SK-N-SH (cell line): ENCODE results near the gene CD3E.

ENCODE experiments used
- EP300 ChIP-seq, 2 experiments: IDR thresholded peaks; 2 replicates each; pipeline versions ENCODE4 v1.4.0 to v1.6.1; 2012; ENCODE audit warnings: borderline replicate concordance in 1 of 2, low read depth in 1 of 2, low read length in 1 of 2
- NRF1 ChIP-seq: IDR thresholded peaks from 2 replicates; pipeline ENCODE4 v1.6.1; 2012; ENCODE audit warnings: low read depth, mild to moderate bottlenecking, low read length
- RFX5 ChIP-seq: IDR thresholded peaks from 2 replicates; pipeline ENCODE4 v1.6.1; 2012; ENCODE audit warnings: mild to moderate bottlenecking, improper control_type of control experiment, low read length
- SIN3A ChIP-seq: IDR thresholded peaks from 2 replicates; pipeline ENCODE4 v1.6.1; 2012; ENCODE audit warnings: low read depth, mild to moderate bottlenecking, low read length, moderate library complexity, borderline replicate concordance
- TCF12 ChIP-seq: IDR thresholded peaks from 2 replicates; pipeline ENCODE4 v1.4.0; 2012
- TF ChIP-seq, protein P1 (sequence below): IDR thresholded peaks from 2 replicates; pipeline ENCODE4 v1.4.0; 2012; ENCODE audit warnings: low read depth
- TF ChIP-seq, protein P2 (sequence below): fragments of 200-600 bp; sonication (generic); IDR thresholded peaks from 2 replicates; pipeline ENCODE4 v1.6.1; 2017; ENCODE audit warnings: antibody characterized with exemption, mild to moderate bottlenecking, moderate library complexity
- TF ChIP-seq, protein P3 (sequence below): IDR thresholded peaks from 2 replicates; pipeline ENCODE4 v1.6.1; 2012; ENCODE audit warnings: mild to moderate bottlenecking, low read depth, low read length, moderate library complexity

DNA sequence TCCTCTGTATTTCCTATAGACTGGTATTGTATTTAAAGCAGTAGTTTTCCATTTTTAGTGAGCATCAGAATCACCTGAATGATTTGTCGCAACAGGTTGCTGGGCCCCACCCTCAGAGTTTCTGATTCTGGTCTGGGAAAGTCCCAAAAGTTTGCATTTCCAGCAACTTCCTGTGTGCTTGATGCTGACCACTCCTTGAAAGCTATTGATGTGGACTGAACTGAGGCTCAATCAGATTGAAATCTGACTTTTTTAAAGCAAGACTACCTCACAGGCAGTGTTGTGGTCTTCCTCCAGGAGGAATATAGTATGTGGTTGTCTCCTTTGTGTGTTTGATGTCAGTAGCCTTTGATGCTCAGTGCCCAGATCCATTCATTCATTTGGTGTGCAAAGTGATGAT lies 23.2 kb upstream of the CD3E start:
- TF ChIP-seq, protein P1, sequence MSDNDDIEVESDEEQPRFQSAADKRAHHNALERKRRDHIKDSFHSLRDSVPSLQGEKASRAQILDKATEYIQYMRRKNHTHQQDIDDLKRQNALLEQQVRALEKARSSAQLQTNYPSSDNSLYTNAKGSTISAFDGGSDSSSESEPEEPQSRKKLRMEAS, result no peak
- TF ChIP-seq, protein P2, sequence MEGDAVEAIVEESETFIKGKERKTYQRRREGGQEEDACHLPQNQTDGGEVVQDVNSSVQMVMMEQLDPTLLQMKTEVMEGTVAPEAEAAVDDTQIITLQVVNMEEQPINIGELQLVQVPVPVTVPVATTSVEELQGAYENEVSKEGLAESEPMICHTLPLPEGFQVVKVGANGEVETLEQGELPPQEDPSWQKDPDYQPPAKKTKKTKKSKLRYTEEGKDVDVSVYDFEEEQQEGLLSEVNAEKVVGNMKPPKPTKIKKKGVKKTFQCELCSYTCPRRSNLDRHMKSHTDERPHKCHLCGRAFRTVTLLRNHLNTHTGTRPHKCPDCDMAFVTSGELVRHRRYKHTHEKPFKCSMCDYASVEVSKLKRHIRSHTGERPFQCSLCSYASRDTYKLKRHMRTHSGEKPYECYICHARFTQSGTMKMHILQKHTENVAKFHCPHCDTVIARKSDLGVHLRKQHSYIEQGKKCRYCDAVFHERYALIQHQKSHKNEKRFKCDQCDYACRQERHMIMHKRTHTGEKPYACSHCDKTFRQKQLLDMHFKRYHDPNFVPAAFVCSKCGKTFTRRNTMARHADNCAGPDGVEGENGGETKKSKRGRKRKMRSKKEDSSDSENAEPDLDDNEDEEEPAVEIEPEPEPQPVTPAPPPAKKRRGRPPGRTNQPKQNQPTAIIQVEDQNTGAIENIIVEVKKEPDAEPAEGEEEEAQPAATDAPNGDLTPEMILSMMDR, result no peak
- no peak for TF ChIP-seq RFX5
- TF ChIP-seq, protein P3, sequence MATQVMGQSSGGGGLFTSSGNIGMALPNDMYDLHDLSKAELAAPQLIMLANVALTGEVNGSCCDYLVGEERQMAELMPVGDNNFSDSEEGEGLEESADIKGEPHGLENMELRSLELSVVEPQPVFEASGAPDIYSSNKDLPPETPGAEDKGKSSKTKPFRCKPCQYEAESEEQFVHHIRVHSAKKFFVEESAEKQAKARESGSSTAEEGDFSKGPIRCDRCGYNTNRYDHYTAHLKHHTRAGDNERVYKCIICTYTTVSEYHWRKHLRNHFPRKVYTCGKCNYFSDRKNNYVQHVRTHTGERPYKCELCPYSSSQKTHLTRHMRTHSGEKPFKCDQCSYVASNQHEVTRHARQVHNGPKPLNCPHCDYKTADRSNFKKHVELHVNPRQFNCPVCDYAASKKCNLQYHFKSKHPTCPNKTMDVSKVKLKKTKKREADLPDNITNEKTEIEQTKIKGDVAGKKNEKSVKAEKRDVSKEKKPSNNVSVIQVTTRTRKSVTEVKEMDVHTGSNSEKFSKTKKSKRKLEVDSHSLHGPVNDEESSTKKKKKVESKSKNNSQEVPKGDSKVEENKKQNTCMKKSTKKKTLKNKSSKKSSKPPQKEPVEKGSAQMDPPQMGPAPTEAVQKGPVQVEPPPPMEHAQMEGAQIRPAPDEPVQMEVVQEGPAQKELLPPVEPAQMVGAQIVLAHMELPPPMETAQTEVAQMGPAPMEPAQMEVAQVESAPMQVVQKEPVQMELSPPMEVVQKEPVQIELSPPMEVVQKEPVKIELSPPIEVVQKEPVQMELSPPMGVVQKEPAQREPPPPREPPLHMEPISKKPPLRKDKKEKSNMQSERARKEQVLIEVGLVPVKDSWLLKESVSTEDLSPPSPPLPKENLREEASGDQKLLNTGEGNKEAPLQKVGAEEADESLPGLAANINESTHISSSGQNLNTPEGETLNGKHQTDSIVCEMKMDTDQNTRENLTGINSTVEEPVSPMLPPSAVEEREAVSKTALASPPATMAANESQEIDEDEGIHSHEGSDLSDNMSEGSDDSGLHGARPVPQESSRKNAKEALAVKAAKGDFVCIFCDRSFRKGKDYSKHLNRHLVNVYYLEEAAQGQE, result no peak
- no peak for TF ChIP-seq NRF1
- no peak for TF ChIP-seq SIN3A
- no peak for TF ChIP-seq EP300 (IDR thresholded peaks at IDR 0.05; ENCODE audit: borderline replicate concordance in 1 of 2, low read depth in 1 of 2, low read length in 1 of 2)
- TF ChIP-seq TCF12, result no peak
